Uterus (tissue), 2 donors: ENCODE results near the gene GJB5.

ENCODE experiments used
- POLR2A ChIP-seq, 2 donors: fragments of 450-650 bp; IDR thresholded peaks; one replicate each; pipeline ENCODE4 v1.6.1; 2016; ENCODE audit warnings: antibody characterized with exemption in 2 of 2, mild to moderate bottlenecking in 1 of 2, moderate library complexity in 1 of 2
- TF ChIP-seq, protein P1 (sequence below), 4 experiments: fragments of 200-600 bp in 2 of 4; fragments of 450-650 bp in 2 of 4; sonication (generic) in 2 of 4; IDR thresholded peaks; one replicate each; pipeline ENCODE4 v1.5.1; 2016 to 2019; ENCODE audit warnings: antibody characterized with exemption in 4 of 4, mild to moderate bottlenecking in 2 of 4, moderate library complexity in 1 of 4

DNA sequence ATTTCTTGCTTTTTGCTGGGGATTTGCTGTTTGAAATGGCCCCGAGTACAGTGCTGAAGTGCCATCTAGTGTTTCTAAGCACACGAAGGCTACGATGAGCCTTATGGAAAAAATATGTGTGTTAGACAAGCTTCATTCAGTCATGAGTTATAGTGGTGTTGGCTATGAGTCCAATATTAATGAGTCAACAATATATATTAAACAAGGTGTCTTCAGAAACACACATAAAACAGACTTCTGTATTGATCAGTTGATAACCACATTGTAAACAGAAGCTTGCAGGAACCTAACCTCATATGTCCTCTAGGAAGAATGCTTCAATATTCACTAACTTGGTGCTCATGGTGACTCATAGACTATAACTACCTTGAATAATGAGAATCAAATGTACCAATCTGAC, 1.7 kb upstream of the GJB5 start:
- TF ChIP-seq, protein P1, sequence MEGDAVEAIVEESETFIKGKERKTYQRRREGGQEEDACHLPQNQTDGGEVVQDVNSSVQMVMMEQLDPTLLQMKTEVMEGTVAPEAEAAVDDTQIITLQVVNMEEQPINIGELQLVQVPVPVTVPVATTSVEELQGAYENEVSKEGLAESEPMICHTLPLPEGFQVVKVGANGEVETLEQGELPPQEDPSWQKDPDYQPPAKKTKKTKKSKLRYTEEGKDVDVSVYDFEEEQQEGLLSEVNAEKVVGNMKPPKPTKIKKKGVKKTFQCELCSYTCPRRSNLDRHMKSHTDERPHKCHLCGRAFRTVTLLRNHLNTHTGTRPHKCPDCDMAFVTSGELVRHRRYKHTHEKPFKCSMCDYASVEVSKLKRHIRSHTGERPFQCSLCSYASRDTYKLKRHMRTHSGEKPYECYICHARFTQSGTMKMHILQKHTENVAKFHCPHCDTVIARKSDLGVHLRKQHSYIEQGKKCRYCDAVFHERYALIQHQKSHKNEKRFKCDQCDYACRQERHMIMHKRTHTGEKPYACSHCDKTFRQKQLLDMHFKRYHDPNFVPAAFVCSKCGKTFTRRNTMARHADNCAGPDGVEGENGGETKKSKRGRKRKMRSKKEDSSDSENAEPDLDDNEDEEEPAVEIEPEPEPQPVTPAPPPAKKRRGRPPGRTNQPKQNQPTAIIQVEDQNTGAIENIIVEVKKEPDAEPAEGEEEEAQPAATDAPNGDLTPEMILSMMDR (IDR thresholded peaks at IDR 0.05) = no peak
- TF ChIP-seq POLR2A (IDR thresholded peaks at IDR 0.05) = no peak
